Trophoblast cell (in vitro differentiated cells and primary cell): ENCODE measurements around the gene CADPS2.

Experiments
- DNase-seq, 2 donors: peaks; one replicate each; pipeline ENCODE4 v3.0.0-alpha.2; 2016
- H2AFZ ChIP-seq: 2 replicates; pipeline ENCODE4 v1.6.1; 2013; ENCODE audit warnings: low read length, moderate library complexity, mild to moderate bottlenecking; ENCODE audit not compliant: insufficient read depth, poor library complexity
- H2AK5ac ChIP-seq: 2 replicates; pipeline ENCODE4 v1.6.1; 2013; ENCODE audit warnings: mild to moderate bottlenecking, low read length
- H2BK120ac ChIP-seq: 2 replicates; pipeline ENCODE4 v1.6.1; 2013; ENCODE audit warnings: low read length, mild to moderate bottlenecking, moderate library complexity; ENCODE audit not compliant: insufficient read depth, poor library complexity
- H2BK12ac ChIP-seq: 2 replicates; pipeline ENCODE4 v1.6.1; 2013; ENCODE audit warnings: mild to moderate bottlenecking, low read length, moderate library complexity
- H2BK5ac ChIP-seq: 2 replicates; pipeline ENCODE4 v1.6.1; 2013; ENCODE audit warnings: low read length, low read depth, moderate library complexity, mild to moderate bottlenecking; ENCODE audit not compliant: poor library complexity
- H3K14ac ChIP-seq: 2 replicates; pipeline ENCODE4 v1.6.1; 2013; ENCODE audit warnings: mild to moderate bottlenecking, low read length
- H3K18ac ChIP-seq: 2 replicates; pipeline ENCODE4 v1.6.1; 2013; ENCODE audit warnings: mild to moderate bottlenecking, low read length
- H3K23ac ChIP-seq: 2 replicates; pipeline ENCODE4 v1.6.1; 2013; ENCODE audit warnings: low read length
- H3K27ac ChIP-seq: 2 replicates; pipeline ENCODE4 v1.5.1; 2013; ENCODE audit warnings: low read depth, mild to moderate bottlenecking, inconsistent platforms, low read length, moderate library complexity
- H3K27me3 ChIP-seq: 2 replicates; pipeline ENCODE4 v1.6.1; 2013; ENCODE audit warnings: inconsistent platforms, mild to moderate bottlenecking, low read length, moderate library complexity; ENCODE audit not compliant: insufficient read depth
- H3K36me3 ChIP-seq, 2 experiments: 1 replicate in 1 of 2; 2 replicates in 1 of 2; pipeline ENCODE4 v1.6.1; 2013; ENCODE audit warnings: low read length in 2 of 2, mild to moderate bottlenecking in 2 of 2, moderate library complexity in 1 of 2; ENCODE audit not compliant: insufficient read depth in 2 of 2, control insufficient read depth in 1 of 2
- H3K4ac ChIP-seq: 2 replicates; pipeline ENCODE4 v1.6.1; 2013; ENCODE audit warnings: low read depth, mild to moderate bottlenecking, low read length, moderate library complexity
- H3K4me1 ChIP-seq, 2 experiments: 1 replicate in 1 of 2; 2 replicates in 1 of 2; pipeline ENCODE4 v1.6.1; 2013; ENCODE audit warnings: low read length in 2 of 2, mild to moderate bottlenecking in 2 of 2, moderate library complexity in 1 of 2; ENCODE audit not compliant: insufficient read depth in 2 of 2, control insufficient read depth in 1 of 2
- H3K4me2 ChIP-seq: 2 replicates; pipeline ENCODE4 v1.6.1; 2013; ENCODE audit warnings: inconsistent platforms, mild to moderate bottlenecking, low read length, moderate library complexity
- H3K4me3 ChIP-seq: 2 replicates; pipeline ENCODE4 v1.5.1; 2013; ENCODE audit warnings: mild to moderate bottlenecking, low read depth, low read length, inconsistent platforms
- H3K79me1 ChIP-seq: one replicate; pipeline ENCODE4 v1.6.1; 2013; ENCODE audit warnings: low read length
- H3K79me2 ChIP-seq: 2 replicates; pipeline ENCODE4 v1.6.1; 2013; ENCODE audit warnings: low read length, mild to moderate bottlenecking; ENCODE audit not compliant: control insufficient read depth, insufficient read depth, poor library complexity
- H3K9ac ChIP-seq: 2 replicates; pipeline ENCODE4 v1.6.1; 2013; ENCODE audit warnings: mild to moderate bottlenecking, low read length
- H3K9me3 ChIP-seq: 2 replicates; pipeline ENCODE4 v1.6.1; 2013; ENCODE audit warnings: low read depth, mild to moderate bottlenecking, control low read depth, inconsistent platforms, low read length; ENCODE audit not compliant: insufficient read depth
- H4K12ac ChIP-seq: 2 replicates; pipeline ENCODE4 v1.6.1; 2013; ENCODE audit warnings: low read depth, mild to moderate bottlenecking, low read length, moderate library complexity
- H4K8ac ChIP-seq: 2 replicates; pipeline ENCODE4 v1.6.1; 2013; ENCODE audit warnings: low read depth, mild to moderate bottlenecking, low read length, moderate library complexity
- H4K91ac ChIP-seq: one replicate; pipeline ENCODE4 v1.6.1; 2013; ENCODE audit warnings: low read depth, mild to moderate bottlenecking, low read length, moderate library complexity
- whole genome bisulfite sequencing: extraction: QIAGEN DNeasy Blood & Tissue Kit; methylation state at CpG from one replicate; pipeline ENCODE4 v1.1.7; 2013; ENCODE audit warnings: missing lambda C conversion rate; ENCODE audit not compliant: insufficient read length, insufficient coverage; ENCODE audit errors: extremely low coverage; 5-methylcytosine and 5-hydroxymethylcytosine counted together

CADPS2 gene

GRCh38 chr7:122717356-122718089, 168.7 kb downstream of the CADPS2 start:
- no peak overlapping the region for H4K8ac ChIP-seq
- H3K79me1 ChIP-seq = no peaks in the 10 kb centered on the region
- H4K12ac ChIP-seq = no peak overlapping the region
- H3K9ac ChIP-seq = no peak overlapping the region
- H2BK120ac ChIP-seq = no peak overlapping the region
- no peak overlapping the region for H2BK5ac ChIP-seq
- no peak overlapping the region for H3K4me2 ChIP-seq
- H2BK12ac ChIP-seq = no peak overlapping the region
- no peaks in the 10 kb centered on the region for H3K27me3 ChIP-seq
- H4K91ac ChIP-seq = no peak overlapping the region
- H2AFZ ChIP-seq = no peak overlapping the region
- WGBS = no CpG with 5 or more reads among the region's 6 CpGs
- no peak for DNase-seq
- H3K4ac ChIP-seq = no peak overlapping the region
- no peak overlapping the region for H3K18ac ChIP-seq
- no peaks in the 10 kb centered on the region for H3K4me1 ChIP-seq
- H3K27ac ChIP-seq = no peak overlapping the region
- no peak overlapping the region for H3K23ac ChIP-seq
- no peaks in the 10 kb centered on the region for H3K36me3 ChIP-seq
- no peaks in the 10 kb centered on the region for H3K9me3 ChIP-seq
- no peak overlapping the region for H3K4me3 ChIP-seq
- no peaks in the 10 kb centered on the region for H3K79me2 ChIP-seq
- H2AK5ac ChIP-seq = no peak overlapping the region
- no peak overlapping the region for H3K14ac ChIP-seq

- H3K9me3 ChIP-seq = no peaks in the 10 kb centered on the region
- H3K27ac ChIP-seq = no peak overlapping the region
- H2BK120ac ChIP-seq = no peak overlapping the region
- no peak overlapping the region for H4K12ac ChIP-seq
- H3K36me3 ChIP-seq = no peaks in the 10 kb centered on the region
- H3K4me3 ChIP-seq = no peak overlapping the region
- no peaks in the 10 kb centered on the region for H3K27me3 ChIP-seq
- no peak for DNase-seq
- no peak overlapping the region for H3K14ac ChIP-seq
- H2BK12ac ChIP-seq = no peak overlapping the region
- H2AK5ac ChIP-seq = no peak overlapping the region
- H4K8ac ChIP-seq = no peak overlapping the region
- no peak overlapping the region for H3K23ac ChIP-seq
- H3K79me1 ChIP-seq = no peaks in the 10 kb centered on the region
- no peak overlapping the region for H3K4ac ChIP-seq
- no peaks in the 10 kb centered on the region for H3K4me1 ChIP-seq
- no peak overlapping the region for H3K9ac ChIP-seq
- no CpG with 5 or more reads among the region's 3 CpGs for WGBS
- no peak overlapping the region for H3K18ac ChIP-seq
- H2BK5ac ChIP-seq = no peak overlapping the region
- H4K91ac ChIP-seq = no peak overlapping the region
- H3K4me2 ChIP-seq = no peak overlapping the region
- H3K79me2 ChIP-seq = no peaks in the 10 kb centered on the region
- no peak overlapping the region for H2AFZ ChIP-seq
These were observed 171.1 kb downstream of the CADPS2 start for GRCh38 chr7:122715183-122715582.

- H3K4me2 ChIP-seq = no peak overlapping the region
- H3K27ac ChIP-seq = no peak overlapping the region
- H3K79me2 ChIP-seq = no peaks in the 10 kb centered on the region
- no peaks in the 10 kb centered on the region for H3K4me1 ChIP-seq
- H3K18ac ChIP-seq = no peak overlapping the region
- no peak overlapping the region for H3K14ac ChIP-seq
- H4K12ac ChIP-seq = no peak overlapping the region
- no peak overlapping the region for H2BK12ac ChIP-seq
- H3K27me3 ChIP-seq = no peaks in the 10 kb centered on the region
- no peaks in the 10 kb centered on the region for H3K9me3 ChIP-seq
- no peak overlapping the region for H2BK120ac ChIP-seq
- no CpG with 5 or more reads among the region's 1 CpG for WGBS
- H3K4me3 ChIP-seq = no peak overlapping the region
- H3K4ac ChIP-seq = no peak overlapping the region
- no peaks in the 10 kb centered on the region for H3K79me1 ChIP-seq
- no peak overlapping the region for H2AFZ ChIP-seq
- H3K23ac ChIP-seq = no peak overlapping the region
- no peaks in the 10 kb centered on the region for H3K36me3 ChIP-seq
- no peak overlapping the region for H2AK5ac ChIP-seq
- no peak for DNase-seq
- H4K8ac ChIP-seq = no peak overlapping the region
- H2BK5ac ChIP-seq = no peak overlapping the region
- no peak overlapping the region for H3K9ac ChIP-seq
- no peak overlapping the region for H4K91ac ChIP-seq
These were observed 175.3 kb downstream of the CADPS2 start for GRCh38 chr7:122710916-122711315.

GRCh38 chr7:122709930-122710646, 176.2 kb downstream of the CADPS2 start:
- Histone ChIP-seq H3K4me1 (no peaks in the 10 kb centered on the region), H3K27ac (no peak overlapping the region), H4K8ac (no peak overlapping the region), H3K9me3 (no peaks in the 10 kb centered on the region), H4K12ac (no peak overlapping the region), H3K4me2 (no peak overlapping the region), H4K91ac (no peak overlapping the region), H2BK5ac (no peak overlapping the region), H3K79me2 (no peaks in the 10 kb centered on the region), H2BK12ac (no peak overlapping the region), H2BK120ac (no peak overlapping the region), H3K36me3 (no peaks in the 10 kb centered on the region), H3K27me3 (no peaks in the 10 kb centered on the region), H3K23ac (no peak overlapping the region), H3K14ac (no peak overlapping the region), H3K4me3 (no peak overlapping the region), H3K79me1 (no peaks in the 10 kb centered on the region), H3K4ac (no peak overlapping the region), H3K9ac (no peak overlapping the region), H2AFZ (no peak overlapping the region), H2AK5ac (no peak overlapping the region), H3K18ac (no peak overlapping the region)
- DNase-seq = no peak
- WGBS = no CpG with 5 or more reads among the region's 7 CpGs
